Stimulated activated naive CD4-positive, alpha-beta T cell treated with Interleukin-2 at 50 U/mL for 16 hours (primary cell): ENCODE measurements around the gene WAPL.
"Not testable (repeated sequence)": the region's sequence is repeated elsewhere in the genome, so short reads cannot be mapped to it uniquely, and the experiment has no call there.

ENCODE experiments used
- DNase-seq: peaks from one replicate; lab custom pipeline; 2025; lab: John Stamatoyannopoulos, UW

Gene WAPL, protein sequence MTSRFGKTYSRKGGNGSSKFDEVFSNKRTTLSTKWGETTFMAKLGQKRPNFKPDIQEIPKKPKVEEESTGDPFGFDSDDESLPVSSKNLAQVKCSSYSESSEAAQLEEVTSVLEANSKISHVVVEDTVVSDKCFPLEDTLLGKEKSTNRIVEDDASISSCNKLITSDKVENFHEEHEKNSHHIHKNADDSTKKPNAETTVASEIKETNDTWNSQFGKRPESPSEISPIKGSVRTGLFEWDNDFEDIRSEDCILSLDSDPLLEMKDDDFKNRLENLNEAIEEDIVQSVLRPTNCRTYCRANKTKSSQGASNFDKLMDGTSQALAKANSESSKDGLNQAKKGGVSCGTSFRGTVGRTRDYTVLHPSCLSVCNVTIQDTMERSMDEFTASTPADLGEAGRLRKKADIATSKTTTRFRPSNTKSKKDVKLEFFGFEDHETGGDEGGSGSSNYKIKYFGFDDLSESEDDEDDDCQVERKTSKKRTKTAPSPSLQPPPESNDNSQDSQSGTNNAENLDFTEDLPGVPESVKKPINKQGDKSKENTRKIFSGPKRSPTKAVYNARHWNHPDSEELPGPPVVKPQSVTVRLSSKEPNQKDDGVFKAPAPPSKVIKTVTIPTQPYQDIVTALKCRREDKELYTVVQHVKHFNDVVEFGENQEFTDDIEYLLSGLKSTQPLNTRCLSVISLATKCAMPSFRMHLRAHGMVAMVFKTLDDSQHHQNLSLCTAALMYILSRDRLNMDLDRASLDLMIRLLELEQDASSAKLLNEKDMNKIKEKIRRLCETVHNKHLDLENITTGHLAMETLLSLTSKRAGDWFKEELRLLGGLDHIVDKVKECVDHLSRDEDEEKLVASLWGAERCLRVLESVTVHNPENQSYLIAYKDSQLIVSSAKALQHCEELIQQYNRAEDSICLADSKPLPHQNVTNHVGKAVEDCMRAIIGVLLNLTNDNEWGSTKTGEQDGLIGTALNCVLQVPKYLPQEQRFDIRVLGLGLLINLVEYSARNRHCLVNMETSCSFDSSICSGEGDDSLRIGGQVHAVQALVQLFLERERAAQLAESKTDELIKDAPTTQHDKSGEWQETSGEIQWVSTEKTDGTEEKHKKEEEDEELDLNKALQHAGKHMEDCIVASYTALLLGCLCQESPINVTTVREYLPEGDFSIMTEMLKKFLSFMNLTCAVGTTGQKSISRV (N-terminal part only)

GRCh38 chr10:86521678-86522509 is at the start of gene WAPL:
WAPL (minus strand) TSS chr10:86521792; CDS start chr10:86518069, 3,723 bp downstream.
- DNase-seq: peak; percentile 92

GRCh38 chr10:86569335-86569734 is 47.7 kb upstream of the WAPL start:
- DNase-seq: no peak

GRCh38 chr10:86566518-86566917 is 44.9 kb upstream of the WAPL start:
- DNase-seq: not testable (repeated sequence)

DNA sequence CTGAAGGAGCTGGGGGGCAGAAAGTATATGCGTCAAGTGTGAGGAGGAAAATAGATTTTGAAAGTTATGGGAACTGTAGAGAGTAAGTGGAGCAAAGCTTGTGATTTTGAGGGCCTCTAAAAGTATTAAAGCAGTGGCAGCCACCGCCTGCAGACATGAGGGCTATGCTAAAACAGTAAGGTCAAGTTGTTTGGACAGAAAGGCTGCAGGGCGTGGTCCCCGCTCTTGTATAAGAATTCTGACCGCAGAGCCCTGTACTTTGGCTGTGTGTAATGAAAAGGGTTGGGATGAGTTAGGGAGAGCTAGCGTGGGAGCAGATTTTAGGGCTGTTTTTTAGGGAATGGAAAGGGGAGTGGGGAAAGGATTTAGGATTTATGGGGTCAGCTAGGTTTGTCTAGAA is 41.7 kb upstream of the WAPL start:
- DNase-seq: not testable (repeated sequence)

- DNase-seq: not testable (repeated sequence)
These were observed 37.1 kb upstream of the WAPL start for GRCh38 chr10:86558695-86559094.

DNA sequence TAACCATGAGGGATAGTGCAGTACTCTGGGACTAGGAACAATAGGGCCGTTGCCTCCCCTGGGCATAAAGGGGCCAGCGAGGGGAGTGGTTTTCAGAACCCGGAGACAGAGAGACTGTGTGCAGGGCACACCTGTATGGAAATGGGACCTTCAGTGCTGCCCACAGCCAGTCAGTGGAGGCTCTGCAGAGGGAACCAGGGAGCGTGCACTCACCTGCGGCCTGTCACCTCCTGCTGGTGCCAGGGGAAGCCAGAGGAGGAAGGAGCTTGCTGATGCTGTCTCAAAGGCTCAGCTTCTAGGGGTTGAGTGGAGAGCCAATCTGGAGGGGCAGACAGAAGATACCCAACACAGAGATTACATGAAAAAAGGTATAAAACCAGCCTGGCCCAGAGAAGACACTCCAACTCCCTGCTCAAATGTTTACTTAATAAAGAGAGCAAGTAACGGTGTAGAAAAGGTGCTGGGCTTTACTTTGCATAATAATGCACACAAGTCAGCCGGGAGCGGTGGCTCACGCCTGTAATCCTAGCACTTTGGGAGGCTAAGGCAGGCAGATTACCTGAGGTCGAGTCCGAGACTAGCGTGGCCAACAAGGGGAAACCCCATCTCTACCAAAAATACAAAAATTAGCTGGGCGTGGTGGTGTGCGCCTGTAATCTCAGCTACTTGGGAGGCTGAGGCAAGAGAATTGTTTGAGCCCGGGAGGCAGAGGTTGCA is 35.5 kb upstream of the WAPL start:
- DNase-seq: no peak

DNA sequence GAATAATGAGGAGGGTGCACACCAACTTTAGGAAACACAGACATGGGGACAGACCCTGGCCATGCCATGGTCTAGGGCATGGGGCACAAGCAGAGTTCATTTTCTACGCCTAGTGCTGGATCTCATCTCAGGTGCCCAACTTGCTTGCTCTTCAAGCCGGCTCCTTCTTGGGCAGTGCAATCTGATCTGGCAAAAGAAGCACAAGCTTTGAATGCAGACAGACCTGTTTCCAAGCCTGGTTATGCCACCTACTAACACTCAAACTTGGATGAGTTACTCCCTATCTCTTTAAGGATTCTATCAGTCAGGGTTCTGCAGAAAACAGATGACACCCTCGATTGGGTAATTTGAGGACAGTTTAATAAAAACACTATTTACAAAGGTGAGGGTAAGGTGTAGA is 34.9 kb upstream of the WAPL start:
- DNase-seq: no peak

- DNase-seq: no peak
These were observed 32.0 kb upstream of the WAPL start for GRCh38 chr10:86553639-86554038.

DNA sequence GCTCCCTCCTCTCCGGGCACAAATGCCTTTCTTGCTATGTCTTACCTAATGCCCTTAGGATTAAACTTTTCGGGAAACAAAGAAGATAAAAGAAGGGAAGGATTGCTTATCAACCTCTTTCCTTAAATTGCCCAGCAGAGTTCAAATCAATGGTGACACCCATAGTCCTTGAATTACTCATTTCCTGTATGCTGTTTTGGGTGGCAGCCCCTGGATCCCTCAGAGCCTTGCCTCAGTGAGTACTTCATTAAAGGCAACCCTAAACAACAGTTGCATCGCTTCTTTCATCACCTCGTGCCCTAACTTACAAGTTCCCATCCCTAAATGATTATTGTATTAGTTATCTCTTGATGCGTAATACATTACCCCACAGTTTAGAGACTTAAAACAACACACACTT is 31.6 kb upstream of the WAPL start:
- no peak for DNase-seq

DNA sequence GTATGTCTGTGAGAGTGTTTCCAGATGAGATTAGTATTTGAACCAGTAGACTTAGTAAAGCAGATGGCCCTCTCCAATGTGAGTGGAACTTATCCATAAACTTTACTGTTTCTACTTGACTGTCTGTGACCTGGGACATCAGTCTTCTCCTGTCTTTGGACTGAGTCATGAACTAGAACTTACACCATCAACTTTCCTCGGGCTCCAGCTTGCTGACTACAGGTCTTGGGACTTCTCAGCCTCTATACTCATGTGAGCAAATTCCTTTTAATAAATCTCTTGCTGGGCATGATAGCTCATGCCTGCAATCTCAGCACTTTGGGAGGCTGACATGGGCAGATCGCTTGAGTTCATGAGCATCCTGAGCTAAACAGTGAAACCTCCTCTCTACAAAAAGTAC is 25.7 kb upstream of the WAPL start:
- DNase-seq: no peak

- no peak for DNase-seq
These were observed 23.5 kb upstream of the WAPL start for GRCh38 chr10:86545101-86545500.

- DNase-seq: no peak
These were observed 18.4 kb upstream of the WAPL start for GRCh38 chr10:86540016-86540415.

- no peak for DNase-seq
These were observed 17.0 kb upstream of the WAPL start for GRCh38 chr10:86538547-86538946.

GRCh38 chr10:86538040-86538439 is 16.4 kb upstream of the WAPL start:
- not testable (repeated sequence) for DNase-seq

GRCh38 chr10:86536294-86536861 is 14.8 kb upstream of the WAPL start:
- peak; percentile 30 for DNase-seq

- DNase-seq: peak; percentile 32
These were observed 13.7 kb upstream of the WAPL start for GRCh38 chr10:86535132-86535882.

DNA sequence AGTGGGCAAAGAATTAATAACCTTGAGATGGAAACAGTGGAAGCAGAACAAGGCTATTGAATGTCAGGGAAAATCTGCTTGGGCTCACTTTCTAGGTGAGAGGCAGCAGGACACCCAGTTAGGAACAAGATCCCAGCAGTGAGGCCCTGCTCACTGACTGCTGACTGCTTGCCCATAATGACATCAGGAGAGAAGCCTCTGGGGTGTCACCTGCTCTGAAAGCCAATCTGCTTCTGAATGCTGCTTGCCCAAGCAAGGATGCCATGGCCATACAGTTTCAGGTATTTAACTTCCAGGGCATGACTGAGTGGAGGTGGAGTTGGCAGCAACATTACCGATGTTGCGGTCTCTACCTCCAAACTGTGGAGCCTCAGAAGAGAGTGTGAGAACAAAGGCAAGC is 11.7 kb upstream of the WAPL start:
- DNase-seq: no peak

- not testable (repeated sequence) for DNase-seq
These were observed 7.1 kb upstream of the WAPL start for GRCh38 chr10:86528736-86529135.

DNA sequence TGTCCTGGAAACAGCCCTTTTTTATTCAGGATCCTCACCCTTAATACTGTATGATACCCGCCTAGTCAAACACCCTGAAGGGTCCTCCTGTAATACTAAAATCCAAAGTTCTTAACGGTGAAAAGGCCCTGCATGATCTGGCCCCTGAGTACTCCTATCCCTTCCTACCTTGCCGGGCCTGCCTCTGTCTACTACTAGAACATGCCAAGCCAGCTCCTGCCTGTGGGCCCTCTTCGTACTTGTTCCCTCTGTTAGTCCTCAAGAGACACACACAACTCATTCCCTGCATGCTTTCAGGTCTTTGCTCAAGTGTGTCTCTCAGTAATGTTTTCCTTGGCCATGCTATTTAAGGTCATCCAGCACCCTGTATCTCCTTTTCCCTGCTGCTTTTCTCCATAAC is 5.0 kb upstream of the WAPL start:
- DNase-seq: no peak

- DNase-seq: not testable (repeated sequence)
These were observed 4.1 kb upstream of the WAPL start for GRCh38 chr10:86525713-86526112.
